ENCODE results near the gene SPATA22. TPM values are rescaled to one million over a fixed set of nuclear protein-coding genes. Genes with fewer than 3 reads are reported as not detected.

SPATA22 gene
- total and polyA plus RNA-seq, 2 experiments from 2014 or later, result not detected

DNA sequence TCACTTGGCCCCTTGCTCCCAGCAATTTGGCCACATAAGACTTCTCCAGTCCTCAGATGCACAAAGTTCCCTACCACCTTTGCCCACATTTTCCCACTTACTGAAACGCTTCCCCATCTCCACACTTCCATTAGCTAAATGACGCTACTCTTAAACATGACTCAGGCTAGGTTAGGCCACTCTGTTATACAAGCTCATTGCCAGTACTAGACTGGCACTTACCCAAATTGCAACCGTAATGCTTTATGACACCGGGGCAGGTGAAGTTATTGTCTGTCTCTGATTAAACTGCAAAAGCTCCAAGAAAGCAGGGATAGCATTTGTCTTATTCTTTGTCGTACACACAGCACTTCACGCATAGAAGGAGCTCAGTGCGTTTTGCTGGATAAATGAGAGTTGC lies 33.4 kb upstream of the SPATA22 start:
- Histone ChIP-seq H3K4me2 (no peak overlapping the region), H2AFZ (no peak overlapping the region), H3K79me2 (replicated peaks; ENCODE audit: insufficient read depth) (no peaks in the 10 kb centered on the region), H3K27me3 (ENCODE audit: insufficient read depth) (no peaks in the 10 kb centered on the region), H3K9me2 (ENCODE audit: insufficient read depth) (peaks cover 8% of the 10 kb centered on the region), H3K27ac (ENCODE audit: low read depth) (no peak overlapping the region), H3K4me3 (no peak overlapping the region), H4K20me1 (replicated peaks; ENCODE audit: insufficient read depth) (no peaks in the 10 kb centered on the region), H3K4me1 (ENCODE audit: insufficient read depth) (peaks cover 3% of the 10 kb centered on the region), H3K36me3 (ENCODE audit: insufficient read depth) (no peaks in the 10 kb centered on the region; the same call in 1 of the 2 replicates), H3F3A (replicated peaks; ENCODE audit: low read depth) (no peaks in the 10 kb centered on the region)
- Mint-ChIP-seq H3K9me3 (peaks cover 16% of the 10 kb centered on the region), H3K27me3 (ENCODE audit: insufficient read depth, low read depth, poor library complexity) (peaks cover 6% of the 10 kb centered on the region), H3K36me3 (ENCODE audit: low read depth) (peaks cover 8% of the 10 kb centered on the region; the same call in 2 of the 3 replicates), H3K27ac (no peak overlapping the region), H3K4me1 (peaks cover 5% of the 10 kb centered on the region), H3K4me3 (no peak overlapping the region)
- TF ChIP-seq ZNF331 (CRISPR knock-in tag; IDR thresholded peaks at IDR 0.05; ENCODE audit: low read depth) (no peak), EZH2 (IDR thresholded peaks at IDR 0.05; ENCODE audit: low read depth, unreplicated experiment) (no peak), JUNB (IDR thresholded peaks at IDR 0.05; ENCODE audit: unreplicated experiment) (no peak), CREB1 (CRISPR knock-in tag; IDR thresholded peaks at IDR 0.05; ENCODE audit: low read depth) (no peak), STAT1 (IDR thresholded peaks at IDR 0.05; ENCODE audit: unreplicated experiment) (no peak), ETS1 (IDR thresholded peaks at IDR 0.05) (no peak), ZNF114 (CRISPR knock-in tag; IDR thresholded peaks at IDR 0.05) (no peak), POLR2AphosphoS5 (IDR thresholded peaks at IDR 0.05; ENCODE audit: low read depth) (no peak), NANOG (IDR thresholded peaks at IDR 0.05; ENCODE audit: borderline replicate concordance) (no peak), EZH2phosphoT487 (IDR thresholded peaks at IDR 0.05; ENCODE audit: unreplicated experiment) (no peak)
- TF ChIP-seq, protein P1, sequence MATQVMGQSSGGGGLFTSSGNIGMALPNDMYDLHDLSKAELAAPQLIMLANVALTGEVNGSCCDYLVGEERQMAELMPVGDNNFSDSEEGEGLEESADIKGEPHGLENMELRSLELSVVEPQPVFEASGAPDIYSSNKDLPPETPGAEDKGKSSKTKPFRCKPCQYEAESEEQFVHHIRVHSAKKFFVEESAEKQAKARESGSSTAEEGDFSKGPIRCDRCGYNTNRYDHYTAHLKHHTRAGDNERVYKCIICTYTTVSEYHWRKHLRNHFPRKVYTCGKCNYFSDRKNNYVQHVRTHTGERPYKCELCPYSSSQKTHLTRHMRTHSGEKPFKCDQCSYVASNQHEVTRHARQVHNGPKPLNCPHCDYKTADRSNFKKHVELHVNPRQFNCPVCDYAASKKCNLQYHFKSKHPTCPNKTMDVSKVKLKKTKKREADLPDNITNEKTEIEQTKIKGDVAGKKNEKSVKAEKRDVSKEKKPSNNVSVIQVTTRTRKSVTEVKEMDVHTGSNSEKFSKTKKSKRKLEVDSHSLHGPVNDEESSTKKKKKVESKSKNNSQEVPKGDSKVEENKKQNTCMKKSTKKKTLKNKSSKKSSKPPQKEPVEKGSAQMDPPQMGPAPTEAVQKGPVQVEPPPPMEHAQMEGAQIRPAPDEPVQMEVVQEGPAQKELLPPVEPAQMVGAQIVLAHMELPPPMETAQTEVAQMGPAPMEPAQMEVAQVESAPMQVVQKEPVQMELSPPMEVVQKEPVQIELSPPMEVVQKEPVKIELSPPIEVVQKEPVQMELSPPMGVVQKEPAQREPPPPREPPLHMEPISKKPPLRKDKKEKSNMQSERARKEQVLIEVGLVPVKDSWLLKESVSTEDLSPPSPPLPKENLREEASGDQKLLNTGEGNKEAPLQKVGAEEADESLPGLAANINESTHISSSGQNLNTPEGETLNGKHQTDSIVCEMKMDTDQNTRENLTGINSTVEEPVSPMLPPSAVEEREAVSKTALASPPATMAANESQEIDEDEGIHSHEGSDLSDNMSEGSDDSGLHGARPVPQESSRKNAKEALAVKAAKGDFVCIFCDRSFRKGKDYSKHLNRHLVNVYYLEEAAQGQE (IDR thresholded peaks at IDR 0.05; ENCODE audit: unreplicated experiment), result no peak
- TF ChIP-seq, protein P2, sequence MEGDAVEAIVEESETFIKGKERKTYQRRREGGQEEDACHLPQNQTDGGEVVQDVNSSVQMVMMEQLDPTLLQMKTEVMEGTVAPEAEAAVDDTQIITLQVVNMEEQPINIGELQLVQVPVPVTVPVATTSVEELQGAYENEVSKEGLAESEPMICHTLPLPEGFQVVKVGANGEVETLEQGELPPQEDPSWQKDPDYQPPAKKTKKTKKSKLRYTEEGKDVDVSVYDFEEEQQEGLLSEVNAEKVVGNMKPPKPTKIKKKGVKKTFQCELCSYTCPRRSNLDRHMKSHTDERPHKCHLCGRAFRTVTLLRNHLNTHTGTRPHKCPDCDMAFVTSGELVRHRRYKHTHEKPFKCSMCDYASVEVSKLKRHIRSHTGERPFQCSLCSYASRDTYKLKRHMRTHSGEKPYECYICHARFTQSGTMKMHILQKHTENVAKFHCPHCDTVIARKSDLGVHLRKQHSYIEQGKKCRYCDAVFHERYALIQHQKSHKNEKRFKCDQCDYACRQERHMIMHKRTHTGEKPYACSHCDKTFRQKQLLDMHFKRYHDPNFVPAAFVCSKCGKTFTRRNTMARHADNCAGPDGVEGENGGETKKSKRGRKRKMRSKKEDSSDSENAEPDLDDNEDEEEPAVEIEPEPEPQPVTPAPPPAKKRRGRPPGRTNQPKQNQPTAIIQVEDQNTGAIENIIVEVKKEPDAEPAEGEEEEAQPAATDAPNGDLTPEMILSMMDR (conservative IDR thresholded peaks at IDR 0.05; ENCODE audit: low read depth in 2 of 2), result no peak
- TF ChIP-seq, protein P3, sequence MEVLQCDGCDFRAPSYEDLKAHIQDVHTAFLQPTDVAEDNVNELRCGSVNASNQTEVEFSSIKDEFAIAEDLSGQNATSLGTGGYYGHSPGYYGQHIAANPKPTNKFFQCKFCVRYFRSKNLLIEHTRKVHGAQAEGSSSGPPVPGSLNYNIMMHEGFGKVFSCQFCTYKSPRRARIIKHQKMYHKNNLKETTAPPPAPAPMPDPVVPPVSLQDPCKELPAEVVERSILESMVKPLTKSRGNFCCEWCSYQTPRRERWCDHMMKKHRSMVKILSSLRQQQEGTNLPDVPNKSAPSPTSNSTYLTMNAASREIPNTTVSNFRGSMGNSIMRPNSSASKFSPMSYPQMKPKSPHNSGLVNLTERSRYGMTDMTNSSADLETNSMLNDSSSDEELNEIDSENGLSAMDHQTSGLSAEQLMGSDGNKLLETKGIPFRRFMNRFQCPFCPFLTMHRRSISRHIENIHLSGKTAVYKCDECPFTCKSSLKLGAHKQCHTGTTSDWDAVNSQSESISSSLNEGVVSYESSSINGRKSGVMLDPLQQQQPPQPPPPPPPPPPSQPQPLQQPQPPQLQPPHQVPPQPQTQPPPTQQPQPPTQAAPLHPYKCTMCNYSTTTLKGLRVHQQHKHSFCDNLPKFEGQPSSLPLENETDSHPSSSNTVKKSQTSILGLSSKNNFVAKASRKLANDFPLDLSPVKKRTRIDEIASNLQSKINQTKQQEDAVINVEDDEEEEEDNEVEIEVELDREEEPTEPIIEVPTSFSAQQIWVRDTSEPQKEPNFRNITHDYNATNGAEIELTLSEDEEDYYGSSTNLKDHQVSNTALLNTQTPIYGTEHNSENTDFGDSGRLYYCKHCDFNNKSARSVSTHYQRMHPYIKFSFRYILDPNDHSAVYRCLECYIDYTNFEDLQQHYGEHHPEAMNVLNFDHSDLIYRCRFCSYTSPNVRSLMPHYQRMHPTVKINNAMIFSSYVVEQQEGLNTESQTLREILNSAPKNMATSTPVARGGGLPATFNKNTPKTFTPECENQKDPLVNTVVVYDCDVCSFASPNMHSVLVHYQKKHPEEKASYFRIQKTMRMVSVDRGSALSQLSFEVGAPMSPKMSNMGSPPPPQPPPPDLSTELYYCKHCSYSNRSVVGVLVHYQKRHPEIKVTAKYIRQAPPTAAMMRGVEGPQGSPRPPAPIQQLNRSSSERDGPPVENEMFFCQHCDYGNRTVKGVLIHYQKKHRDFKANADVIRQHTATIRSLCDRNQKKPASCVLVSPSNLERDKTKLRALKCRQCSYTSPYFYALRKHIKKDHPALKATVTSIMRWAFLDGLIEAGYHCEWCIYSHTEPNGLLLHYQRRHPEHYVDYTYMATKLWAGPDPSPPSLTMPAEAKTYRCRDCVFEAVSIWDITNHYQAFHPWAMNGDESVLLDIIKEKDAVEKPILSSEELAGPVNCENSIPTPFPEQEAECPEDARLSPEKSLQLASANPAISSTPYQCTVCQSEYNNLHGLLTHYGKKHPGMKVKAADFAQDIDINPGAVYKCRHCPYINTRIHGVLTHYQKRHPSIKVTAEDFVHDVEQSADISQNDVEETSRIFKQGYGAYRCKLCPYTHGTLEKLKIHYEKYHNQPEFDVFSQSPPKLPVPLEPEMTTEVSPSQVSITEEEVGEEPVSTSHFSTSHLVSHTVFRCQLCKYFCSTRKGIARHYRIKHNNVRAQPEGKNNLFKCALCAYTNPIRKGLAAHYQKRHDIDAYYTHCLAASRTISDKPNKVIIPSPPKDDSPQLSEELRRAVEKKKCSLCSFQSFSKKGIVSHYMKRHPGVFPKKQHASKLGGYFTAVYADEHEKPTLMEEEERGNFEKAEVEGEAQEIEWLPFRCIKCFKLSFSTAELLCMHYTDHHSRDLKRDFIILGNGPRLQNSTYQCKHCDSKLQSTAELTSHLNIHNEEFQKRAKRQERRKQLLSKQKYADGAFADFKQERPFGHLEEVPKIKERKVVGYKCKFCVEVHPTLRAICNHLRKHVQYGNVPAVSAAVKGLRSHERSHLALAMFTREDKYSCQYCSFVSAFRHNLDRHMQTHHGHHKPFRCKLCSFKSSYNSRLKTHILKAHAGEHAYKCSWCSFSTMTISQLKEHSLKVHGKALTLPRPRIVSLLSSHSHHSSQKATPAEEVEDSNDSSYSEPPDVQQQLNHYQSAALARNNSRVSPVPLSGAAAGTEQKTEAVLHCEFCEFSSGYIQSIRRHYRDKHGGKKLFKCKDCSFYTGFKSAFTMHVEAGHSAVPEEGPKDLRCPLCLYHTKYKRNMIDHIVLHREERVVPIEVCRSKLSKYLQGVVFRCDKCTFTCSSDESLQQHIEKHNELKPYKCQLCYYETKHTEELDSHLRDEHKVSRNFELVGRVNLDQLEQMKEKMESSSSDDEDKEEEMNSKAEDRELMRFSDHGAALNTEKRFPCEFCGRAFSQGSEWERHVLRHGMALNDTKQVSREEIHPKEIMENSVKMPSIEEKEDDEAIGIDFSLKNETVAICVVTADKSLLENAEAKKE (CRISPR knock-in tag; IDR thresholded peaks at IDR 0.05), result no peak
- ATAC-seq (no peak), DNase-seq (ENCODE audit: low spot score) (no peak)

All from GM23338 (cell line).